Liver (tissue), 9 donors: ENCODE measurements around the gene SERPINA3. TPM values are rescaled to one million over a fixed set of nuclear protein-coding genes. Genes with fewer than 3 reads are reported as not detected.

Experiments used
- DNase-seq: peaks from one replicate; pipeline ENCODE4 v3.0.0-alpha.2; 2017; ENCODE audit warnings: low spot score
- H3K27ac ChIP-seq, 2 donors: one replicate each; pipeline ENCODE4 v1.7.0; 2013; ENCODE audit warnings: inconsistent platforms in 2 of 2, low read length in 2 of 2, control low read depth in 1 of 2, low read depth in 1 of 2, mild to moderate bottlenecking in 1 of 2
- H3K27me3 ChIP-seq, 4 donors: one replicate each; pipeline versions ENCODE4 v1.6.1 to v1.7.0; 2013; ENCODE audit warnings: low read length in 3 of 4, inconsistent platforms in 1 of 4, mild to moderate bottlenecking in 1 of 4, moderate library complexity in 1 of 4; ENCODE audit not compliant: control insufficient read depth in 4 of 4, insufficient read depth in 4 of 4
- H3K36me3 ChIP-seq, 4 donors: one replicate each; pipeline versions ENCODE4 v1.6.1 to v1.7.0; 2013; ENCODE audit warnings: low read length in 3 of 4, mild to moderate bottlenecking in 3 of 4, low read depth in 1 of 4, moderate library complexity in 1 of 4; ENCODE audit not compliant: control insufficient read depth in 4 of 4, insufficient read depth in 3 of 4
- H3K4me1 ChIP-seq, 4 donors: one replicate each; pipeline versions ENCODE4 v1.6.1 to v1.7.0; 2013; ENCODE audit warnings: low read length in 3 of 4, mild to moderate bottlenecking in 3 of 4, moderate library complexity in 1 of 4; ENCODE audit not compliant: control insufficient read depth in 4 of 4, insufficient read depth in 4 of 4
- H3K4me3 ChIP-seq, 3 donors: one replicate each; pipeline versions ENCODE4 v1.6.1 to v1.7.0; 2013; ENCODE audit warnings: low read length in 3 of 3, control low read depth in 1 of 3, low read depth in 1 of 3, mild to moderate bottlenecking in 1 of 3
- H3K9ac ChIP-seq, 2 donors: one replicate each; pipeline ENCODE4 v1.7.0; 2013; ENCODE audit warnings: low read length in 2 of 2, mild to moderate bottlenecking in 2 of 2, moderate library complexity in 2 of 2, control low read depth in 1 of 2, low read depth in 1 of 2
- H3K9me3 ChIP-seq, 4 donors: one replicate each; pipeline versions ENCODE4 v1.6.1 to v1.7.0; 2013; ENCODE audit warnings: low read length in 3 of 4; ENCODE audit not compliant: control insufficient read depth in 4 of 4
- ATF3 ChIP-seq: IDR thresholded peaks from 2 replicates; pipeline ENCODE4 v1.6.1; 2016; ENCODE audit warnings: antibody characterized with exemption
- EGR1 ChIP-seq, 2 donors: IDR thresholded peaks; 2 replicates each; pipeline ENCODE4 v1.6.1; 2016 to 2018; ENCODE audit warnings: antibody characterized with exemption in 2 of 2, low read depth in 2 of 2
- FOXA1 ChIP-seq: IDR thresholded peaks from 2 replicates; pipeline ENCODE4 v1.6.1; 2016; ENCODE audit warnings: antibody characterized with exemption
- FOXA2 ChIP-seq: IDR thresholded peaks from 2 replicates; pipeline ENCODE4 v1.6.1; 2016; ENCODE audit warnings: antibody characterized with exemption
- GABPA ChIP-seq, 2 donors: IDR thresholded peaks in 1 of 2; conservative IDR thresholded peaks in 1 of 2; 2 replicates each; pipeline ENCODE4 v1.6.1; 2016; ENCODE audit warnings: antibody characterized with exemption in 2 of 2, mild to moderate bottlenecking in 1 of 2, moderate library complexity in 1 of 2
- HNF4A ChIP-seq, 2 donors: conservative IDR thresholded peaks; 2 replicates each; pipeline ENCODE4 v1.6.1; 2016; ENCODE audit warnings: antibody characterized with exemption in 2 of 2, mild to moderate bottlenecking in 2 of 2
- HNF4G ChIP-seq: IDR thresholded peaks from 2 replicates; pipeline ENCODE4 v1.6.1; 2016; ENCODE audit warnings: antibody characterized with exemption
- JUND ChIP-seq, 2 donors: IDR thresholded peaks; 2 replicates each; pipeline ENCODE4 v1.6.1; 2016; ENCODE audit warnings: antibody characterized with exemption in 2 of 2
- NR2F2 ChIP-seq: IDR thresholded peaks from 2 replicates; pipeline ENCODE4 v1.6.1; 2016; ENCODE audit warnings: antibody characterized with exemption
- RAD21 ChIP-seq, 2 donors: IDR thresholded peaks; 2 replicates each; pipeline ENCODE4 v1.6.1; 2016; ENCODE audit warnings: antibody characterized with exemption in 2 of 2, mild to moderate bottlenecking in 2 of 2
- RXRA ChIP-seq, 2 donors: IDR thresholded peaks; 2 replicates each; pipeline ENCODE4 v1.6.1; 2017 to 2018; ENCODE audit warnings: antibody characterized with exemption in 2 of 2, mild to moderate bottlenecking in 1 of 2
- SP1 ChIP-seq: IDR thresholded peaks from 2 replicates; pipeline ENCODE4 v1.6.1; 2018; ENCODE audit warnings: antibody characterized with exemption, mild to moderate bottlenecking
- TAF1 ChIP-seq: conservative IDR thresholded peaks from 2 replicates; pipeline ENCODE4 v1.6.1; 2016; ENCODE audit warnings: antibody characterized with exemption, mild to moderate bottlenecking
- YY1 ChIP-seq: IDR thresholded peaks from 2 replicates; pipeline ENCODE4 v1.6.1; 2016; ENCODE audit warnings: antibody characterized with exemption, mild to moderate bottlenecking
- WGBS: extraction: QIAGEN DNeasy Blood & Tissue Kit; methylation state at CpG from one replicate; pipeline ENCODE4 v1.1.7; 2013; 5-methylcytosine and 5-hydroxymethylcytosine counted together
- polyA plus RNA-seq, 2 donors: library from polyadenylated mRNA; stranded (reverse) in 1 of 2; unstranded in 1 of 2; fragments of 200-250 nt in 1 of 2; fragments of >200 nt in 1 of 2; fragmentation: Nextera tagmentation in 1 of 2; extraction: Ambion mirVana in 1 of 2; gene quantifications; one replicate each; pipeline versions ENCODE4 v1.2.1 to v1.2.3, GENCODE V29; 2013 to 2015
- total RNA-seq, 2 donors: library from RNA; depleted of rRNA; stranded (reverse); fragments of >200 nt; gene quantifications; one replicate each; pipeline ENCODE4 v1.2.3, GENCODE V29; 2014
- TF ChIP-seq, protein P1 (sequence below): IDR thresholded peaks from 2 replicates; pipeline ENCODE4 v1.6.1; 2016; ENCODE audit warnings: antibody characterized with exemption
- TF ChIP-seq, protein P2 (sequence below): IDR thresholded peaks from 2 replicates; pipeline ENCODE4 v1.6.1; 2016; ENCODE audit warnings: antibody characterized with exemption, mild to moderate bottlenecking
- TF ChIP-seq, protein P3 (sequence below): fragments of 150-350 bp; IDR thresholded peaks from 2 replicates; pipeline ENCODE4 v1.5.1; 2017; ENCODE audit warnings: improper control_type of control experiment, low read depth, low read length; ENCODE audit not compliant: missing input control
- TF ChIP-seq, protein P4 (sequence below): IDR thresholded peaks from 2 replicates; pipeline ENCODE4 v1.6.1; 2016; ENCODE audit warnings: antibody characterized with exemption
- donor health status: healthy.
- donor health status: healthy.
- donor health status: healthy.
- donor health status: healthy.
- donor health status: healthy.

SERPINA3 gene
- total and polyA plus RNA-seq, 4 donors = 2,087 to 17,984 (median 13,009) TPM

- DNase-seq = no peak
- TF ChIP-seq, protein P1, sequence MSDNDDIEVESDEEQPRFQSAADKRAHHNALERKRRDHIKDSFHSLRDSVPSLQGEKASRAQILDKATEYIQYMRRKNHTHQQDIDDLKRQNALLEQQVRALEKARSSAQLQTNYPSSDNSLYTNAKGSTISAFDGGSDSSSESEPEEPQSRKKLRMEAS = no peak
- TF ChIP-seq JUND (IDR thresholded peaks at IDR 0.05) = no peak
- TF ChIP-seq TAF1 = no peak
- no peak for TF ChIP-seq ATF3
- TF ChIP-seq YY1 = no peak
- TF ChIP-seq HNF4G = no peak
- no peak for TF ChIP-seq HNF4A (conservative IDR thresholded peaks at IDR 0.05)
- no peak for TF ChIP-seq SP1
- TF ChIP-seq, protein P2, sequence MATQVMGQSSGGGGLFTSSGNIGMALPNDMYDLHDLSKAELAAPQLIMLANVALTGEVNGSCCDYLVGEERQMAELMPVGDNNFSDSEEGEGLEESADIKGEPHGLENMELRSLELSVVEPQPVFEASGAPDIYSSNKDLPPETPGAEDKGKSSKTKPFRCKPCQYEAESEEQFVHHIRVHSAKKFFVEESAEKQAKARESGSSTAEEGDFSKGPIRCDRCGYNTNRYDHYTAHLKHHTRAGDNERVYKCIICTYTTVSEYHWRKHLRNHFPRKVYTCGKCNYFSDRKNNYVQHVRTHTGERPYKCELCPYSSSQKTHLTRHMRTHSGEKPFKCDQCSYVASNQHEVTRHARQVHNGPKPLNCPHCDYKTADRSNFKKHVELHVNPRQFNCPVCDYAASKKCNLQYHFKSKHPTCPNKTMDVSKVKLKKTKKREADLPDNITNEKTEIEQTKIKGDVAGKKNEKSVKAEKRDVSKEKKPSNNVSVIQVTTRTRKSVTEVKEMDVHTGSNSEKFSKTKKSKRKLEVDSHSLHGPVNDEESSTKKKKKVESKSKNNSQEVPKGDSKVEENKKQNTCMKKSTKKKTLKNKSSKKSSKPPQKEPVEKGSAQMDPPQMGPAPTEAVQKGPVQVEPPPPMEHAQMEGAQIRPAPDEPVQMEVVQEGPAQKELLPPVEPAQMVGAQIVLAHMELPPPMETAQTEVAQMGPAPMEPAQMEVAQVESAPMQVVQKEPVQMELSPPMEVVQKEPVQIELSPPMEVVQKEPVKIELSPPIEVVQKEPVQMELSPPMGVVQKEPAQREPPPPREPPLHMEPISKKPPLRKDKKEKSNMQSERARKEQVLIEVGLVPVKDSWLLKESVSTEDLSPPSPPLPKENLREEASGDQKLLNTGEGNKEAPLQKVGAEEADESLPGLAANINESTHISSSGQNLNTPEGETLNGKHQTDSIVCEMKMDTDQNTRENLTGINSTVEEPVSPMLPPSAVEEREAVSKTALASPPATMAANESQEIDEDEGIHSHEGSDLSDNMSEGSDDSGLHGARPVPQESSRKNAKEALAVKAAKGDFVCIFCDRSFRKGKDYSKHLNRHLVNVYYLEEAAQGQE = no peak
- TF ChIP-seq, protein P3, sequence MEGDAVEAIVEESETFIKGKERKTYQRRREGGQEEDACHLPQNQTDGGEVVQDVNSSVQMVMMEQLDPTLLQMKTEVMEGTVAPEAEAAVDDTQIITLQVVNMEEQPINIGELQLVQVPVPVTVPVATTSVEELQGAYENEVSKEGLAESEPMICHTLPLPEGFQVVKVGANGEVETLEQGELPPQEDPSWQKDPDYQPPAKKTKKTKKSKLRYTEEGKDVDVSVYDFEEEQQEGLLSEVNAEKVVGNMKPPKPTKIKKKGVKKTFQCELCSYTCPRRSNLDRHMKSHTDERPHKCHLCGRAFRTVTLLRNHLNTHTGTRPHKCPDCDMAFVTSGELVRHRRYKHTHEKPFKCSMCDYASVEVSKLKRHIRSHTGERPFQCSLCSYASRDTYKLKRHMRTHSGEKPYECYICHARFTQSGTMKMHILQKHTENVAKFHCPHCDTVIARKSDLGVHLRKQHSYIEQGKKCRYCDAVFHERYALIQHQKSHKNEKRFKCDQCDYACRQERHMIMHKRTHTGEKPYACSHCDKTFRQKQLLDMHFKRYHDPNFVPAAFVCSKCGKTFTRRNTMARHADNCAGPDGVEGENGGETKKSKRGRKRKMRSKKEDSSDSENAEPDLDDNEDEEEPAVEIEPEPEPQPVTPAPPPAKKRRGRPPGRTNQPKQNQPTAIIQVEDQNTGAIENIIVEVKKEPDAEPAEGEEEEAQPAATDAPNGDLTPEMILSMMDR = no peak
- no peak overlapping the region for H3K27ac ChIP-seq
- H3K9me3 ChIP-seq = no peaks in the 10 kb centered on the region
- no peaks in the 10 kb centered on the region for H3K4me1 ChIP-seq
- H3K4me3 ChIP-seq = no peak overlapping the region
- no peaks in the 10 kb centered on the region for H3K27me3 ChIP-seq
- H3K36me3 ChIP-seq = no peaks in the 10 kb centered on the region
- no peak overlapping the region for H3K9ac ChIP-seq
- WGBS = 67% methylated on average over 11 of the region's 11 CpGs
Measured at GRCh38 chr14:94655169-94655710, 43.0 kb downstream of the SERPINA3 start.

- no peaks in the 10 kb centered on the region for H3K27me3 ChIP-seq
- no peak overlapping the region for H3K27ac ChIP-seq
- WGBS = 94% methylated on average over 4 of the region's 4 CpGs
- H3K36me3 ChIP-seq = no peaks in the 10 kb centered on the region
- no peak overlapping the region for H3K4me3 ChIP-seq
- DNase-seq = no peak
- H3K4me1 ChIP-seq = no peaks in the 10 kb centered on the region
- no peak overlapping the region for H3K9ac ChIP-seq
- no peaks in the 10 kb centered on the region for H3K9me3 ChIP-seq
- TF ChIP-seq FOXA2 = no peak
- no peak for TF ChIP-seq JUND (IDR thresholded peaks at IDR 0.05)
- TF ChIP-seq RXRA (IDR thresholded peaks at IDR 0.05) = no peak
- no peak for TF ChIP-seq FOXA1
- TF ChIP-seq ATF3 = no peak
- no peak for TF ChIP-seq SP1
- TF ChIP-seq, protein P2 = no peak
- TF ChIP-seq HNF4A (conservative IDR thresholded peaks at IDR 0.05) = no peak
- TF ChIP-seq TAF1 = no peak
- TF ChIP-seq, protein P1 = no peak
- TF ChIP-seq, protein P4, sequence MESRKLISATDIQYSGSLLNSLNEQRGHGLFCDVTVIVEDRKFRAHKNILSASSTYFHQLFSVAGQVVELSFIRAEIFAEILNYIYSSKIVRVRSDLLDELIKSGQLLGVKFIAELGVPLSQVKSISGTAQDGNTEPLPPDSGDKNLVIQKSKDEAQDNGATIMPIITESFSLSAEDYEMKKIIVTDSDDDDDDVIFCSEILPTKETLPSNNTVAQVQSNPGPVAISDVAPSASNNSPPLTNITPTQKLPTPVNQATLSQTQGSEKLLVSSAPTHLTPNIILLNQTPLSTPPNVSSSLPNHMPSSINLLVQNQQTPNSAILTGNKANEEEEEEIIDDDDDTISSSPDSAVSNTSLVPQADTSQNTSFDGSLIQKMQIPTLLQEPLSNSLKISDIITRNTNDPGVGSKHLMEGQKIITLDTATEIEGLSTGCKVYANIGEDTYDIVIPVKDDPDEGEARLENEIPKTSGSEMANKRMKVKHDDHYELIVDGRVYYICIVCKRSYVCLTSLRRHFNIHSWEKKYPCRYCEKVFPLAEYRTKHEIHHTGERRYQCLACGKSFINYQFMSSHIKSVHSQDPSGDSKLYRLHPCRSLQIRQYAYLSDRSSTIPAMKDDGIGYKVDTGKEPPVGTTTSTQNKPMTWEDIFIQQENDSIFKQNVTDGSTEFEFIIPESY = no peak
- TF ChIP-seq EGR1 (IDR thresholded peaks at IDR 0.05; ENCODE audit: low read depth in 2 of 2) = no peak
- no peak for TF ChIP-seq GABPA (IDR thresholded peaks at IDR 0.05 in 1 of 2, conservative IDR thresholded peaks at IDR 0.05 in 1 of 2)
- no peak for TF ChIP-seq NR2F2
- no peak for TF ChIP-seq RAD21 (IDR thresholded peaks at IDR 0.05)
- TF ChIP-seq HNF4G = no peak
Measured at GRCh38 chr14:94656043-94656442, 43.9 kb downstream of the SERPINA3 start.
